Measurements from ENCODE around the gene ZDHHC3.

DNA sequence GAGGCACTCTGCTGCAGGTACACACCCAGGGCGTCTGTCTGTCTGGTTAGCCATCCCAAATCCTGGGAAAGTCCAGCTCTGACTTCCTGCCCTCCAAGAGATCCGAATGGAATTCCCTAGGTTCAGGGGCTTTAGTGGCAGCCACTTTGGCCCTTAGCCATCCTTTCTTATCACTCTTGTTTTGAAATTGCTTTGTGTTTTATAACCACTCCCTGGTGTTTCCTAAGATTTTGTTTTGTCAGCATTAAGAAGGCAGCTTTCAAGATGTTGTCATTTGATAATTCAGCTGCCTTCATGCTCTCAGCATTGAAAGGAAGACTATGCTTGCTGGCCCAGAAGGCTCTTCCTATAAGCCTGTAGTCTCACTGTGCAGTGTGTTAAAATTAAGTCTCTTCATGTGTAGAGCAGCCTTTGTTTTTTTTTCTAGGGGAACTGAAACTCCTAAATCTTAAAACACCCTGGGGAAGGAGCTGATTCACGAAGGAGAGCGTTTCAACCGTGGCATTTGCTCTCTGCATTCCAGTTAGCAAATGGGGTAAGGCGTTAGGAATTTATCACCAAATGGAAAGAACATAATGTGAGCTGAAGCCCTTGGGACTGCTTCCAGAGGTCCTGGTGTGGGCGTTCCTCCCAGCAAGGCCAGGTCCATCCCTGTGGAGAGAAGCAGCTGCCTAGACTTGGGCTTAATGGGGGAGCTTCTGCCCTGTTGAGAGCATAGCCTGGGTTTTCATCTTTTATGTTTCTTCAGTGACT, 36.0 kb upstream of the ZDHHC3 start:
- TF ChIP-seq, protein P1, sequence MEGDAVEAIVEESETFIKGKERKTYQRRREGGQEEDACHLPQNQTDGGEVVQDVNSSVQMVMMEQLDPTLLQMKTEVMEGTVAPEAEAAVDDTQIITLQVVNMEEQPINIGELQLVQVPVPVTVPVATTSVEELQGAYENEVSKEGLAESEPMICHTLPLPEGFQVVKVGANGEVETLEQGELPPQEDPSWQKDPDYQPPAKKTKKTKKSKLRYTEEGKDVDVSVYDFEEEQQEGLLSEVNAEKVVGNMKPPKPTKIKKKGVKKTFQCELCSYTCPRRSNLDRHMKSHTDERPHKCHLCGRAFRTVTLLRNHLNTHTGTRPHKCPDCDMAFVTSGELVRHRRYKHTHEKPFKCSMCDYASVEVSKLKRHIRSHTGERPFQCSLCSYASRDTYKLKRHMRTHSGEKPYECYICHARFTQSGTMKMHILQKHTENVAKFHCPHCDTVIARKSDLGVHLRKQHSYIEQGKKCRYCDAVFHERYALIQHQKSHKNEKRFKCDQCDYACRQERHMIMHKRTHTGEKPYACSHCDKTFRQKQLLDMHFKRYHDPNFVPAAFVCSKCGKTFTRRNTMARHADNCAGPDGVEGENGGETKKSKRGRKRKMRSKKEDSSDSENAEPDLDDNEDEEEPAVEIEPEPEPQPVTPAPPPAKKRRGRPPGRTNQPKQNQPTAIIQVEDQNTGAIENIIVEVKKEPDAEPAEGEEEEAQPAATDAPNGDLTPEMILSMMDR (IDR thresholded peaks at IDR 0.05): no peak
- TF ChIP-seq EZH2 (IDR thresholded peaks at IDR 0.05) (no peak), EZH2phosphoT487 (IDR thresholded peaks at IDR 0.05) (no peak)

All from neural progenitor cell (in vitro differentiated cells).